ENCODE data around the gene DMXL2.
"Not testable (repeated sequence)": the region's sequence is repeated elsewhere in the genome, so short reads cannot be mapped to it uniquely, and the experiment has no call there.

Gene DMXL2

GRCh38 chr15:51621936-51622603 is 501 bp downstream of the DMXL2 start:
- peak; percentile 7 for DNase-seq (ENCODE audit: low read depth)

- DNase-seq (ENCODE audit: low read depth), result no peak
Observed at GRCh38 chr15:51621155-51621765, 1.3 kb downstream of the DMXL2 start.

GRCh38 chr15:51620641-51621040 is 1.9 kb downstream of the DMXL2 start:
- no peak for DNase-seq (ENCODE audit: low read depth)

- no peak for DNase-seq (ENCODE audit: low read depth)
Observed at GRCh38 chr15:51620122-51620521, 2.4 kb downstream of the DMXL2 start.

GRCh38 chr15:51619331-51620035 is 3.1 kb downstream of the DMXL2 start:
- no peak for DNase-seq (ENCODE audit: low read depth)

GRCh38 chr15:51617886-51618285 is 4.7 kb downstream of the DMXL2 start:
- no peak for DNase-seq (ENCODE audit: low read depth)

GRCh38 chr15:51613951-51614350 is 8.6 kb downstream of the DMXL2 start:
- DNase-seq (ENCODE audit: low read depth), result no peak

GRCh38 chr15:51612669-51613068 is 9.9 kb downstream of the DMXL2 start:
- not testable (repeated sequence) for DNase-seq (ENCODE audit: low read depth)

GRCh38 chr15:51603462-51603948 is 19.1 kb downstream of the DMXL2 start:
- DNase-seq (ENCODE audit: low read depth), result not testable (repeated sequence)

GRCh38 chr15:51603002-51603401 is 19.6 kb downstream of the DMXL2 start:
- no peak for DNase-seq (ENCODE audit: low read depth)

- no peak for DNase-seq (ENCODE audit: low read depth)
Observed at GRCh38 chr15:51602484-51602883, 20.1 kb downstream of the DMXL2 start.

- DNase-seq (ENCODE audit: low read depth), result no peak
Observed at GRCh38 chr15:51601801-51602200, 20.8 kb downstream of the DMXL2 start.

GRCh38 chr15:51600114-51600513 is 22.5 kb downstream of the DMXL2 start:
- DNase-seq (ENCODE audit: low read depth), result no peak

- DNase-seq (ENCODE audit: low read depth), result no peak
Observed at GRCh38 chr15:51589881-51590568, 32.5 kb downstream of the DMXL2 start.

- no peak for DNase-seq (ENCODE audit: low read depth)
Observed at GRCh38 chr15:51588966-51589365, 33.6 kb downstream of the DMXL2 start.

- DNase-seq (ENCODE audit: low read depth), result no peak
Observed at GRCh38 chr15:51585986-51586385, 36.6 kb downstream of the DMXL2 start.

- DNase-seq (ENCODE audit: low read depth), result no peak
Observed at GRCh38 chr15:51580982-51581381, 41.6 kb downstream of the DMXL2 start.

GRCh38 chr15:51580385-51580784 is 42.2 kb downstream of the DMXL2 start:
- DNase-seq (ENCODE audit: low read depth), result no peak

- DNase-seq (ENCODE audit: low read depth), result no peak
Observed at GRCh38 chr15:51579012-51579411, 43.6 kb downstream of the DMXL2 start.

GRCh38 chr15:51577636-51578304 is 44.8 kb downstream of the DMXL2 start:
- no peak for DNase-seq (ENCODE audit: low read depth)

- DNase-seq (ENCODE audit: low read depth), result no peak
Observed at GRCh38 chr15:51576911-51577500, 45.6 kb downstream of the DMXL2 start.
